ENCODE data around the gene NDFIP2. TPM values are rescaled to one million over a fixed set of nuclear protein-coding genes. Genes with fewer than 3 reads are reported as not detected.

NDFIP2 gene, protein sequence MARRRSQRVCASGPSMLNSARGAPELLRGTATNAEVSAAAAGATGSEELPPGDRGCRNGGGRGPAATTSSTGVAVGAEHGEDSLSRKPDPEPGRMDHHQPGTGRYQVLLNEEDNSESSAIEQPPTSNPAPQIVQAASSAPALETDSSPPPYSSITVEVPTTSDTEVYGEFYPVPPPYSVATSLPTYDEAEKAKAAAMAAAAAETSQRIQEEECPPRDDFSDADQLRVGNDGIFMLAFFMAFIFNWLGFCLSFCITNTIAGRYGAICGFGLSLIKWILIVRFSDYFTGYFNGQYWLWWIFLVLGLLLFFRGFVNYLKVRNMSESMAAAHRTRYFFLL
- total RNA-seq (2014; rRNA removed; shearing (Covaris generic)), result 26.4 and 38.6 TPM in 2 replicates

DNA sequence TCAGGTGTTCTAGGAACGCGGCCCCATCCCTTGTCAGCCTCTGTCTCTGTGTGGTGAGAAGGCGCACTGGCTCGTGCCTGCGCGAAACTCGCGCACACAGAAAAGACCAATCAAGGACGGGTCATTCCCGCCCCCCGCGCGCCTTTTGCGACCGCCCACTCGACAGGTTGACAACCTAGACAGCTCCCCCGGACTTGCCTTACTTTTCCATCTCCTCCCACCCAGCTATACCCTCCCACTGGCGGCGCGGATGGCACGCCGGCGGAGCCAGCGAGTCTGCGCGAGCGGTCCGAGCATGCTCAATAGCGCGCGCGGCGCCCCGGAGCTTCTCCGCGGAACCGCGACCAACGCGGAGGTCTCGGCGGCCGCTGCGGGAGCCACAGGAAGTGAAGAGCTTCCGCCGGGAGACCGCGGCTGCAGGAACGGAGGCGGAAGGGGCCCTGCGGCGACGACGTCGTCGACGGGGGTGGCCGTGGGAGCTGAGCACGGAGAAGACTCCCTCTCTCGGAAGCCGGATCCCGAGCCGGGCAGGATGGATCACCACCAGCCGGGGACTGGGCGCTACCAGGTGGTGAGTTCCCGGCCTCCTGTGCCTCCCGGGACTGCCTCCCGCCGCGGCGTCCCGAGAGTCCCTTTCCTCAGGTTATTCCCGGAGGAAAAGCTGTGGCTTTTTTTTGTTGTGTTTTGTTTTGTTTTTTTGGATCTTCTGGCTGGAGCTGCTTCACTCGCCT, at the start of gene NDFIP2:
Gene NDFIP2, plus strand, starts transcription at position 202 of the 731 bp plus-strand sequence. Its CDS starts 49 bp downstream, at position 251.
- peak; percentile 91 for DNase-seq (ENCODE audit: low read depth)

DNA sequence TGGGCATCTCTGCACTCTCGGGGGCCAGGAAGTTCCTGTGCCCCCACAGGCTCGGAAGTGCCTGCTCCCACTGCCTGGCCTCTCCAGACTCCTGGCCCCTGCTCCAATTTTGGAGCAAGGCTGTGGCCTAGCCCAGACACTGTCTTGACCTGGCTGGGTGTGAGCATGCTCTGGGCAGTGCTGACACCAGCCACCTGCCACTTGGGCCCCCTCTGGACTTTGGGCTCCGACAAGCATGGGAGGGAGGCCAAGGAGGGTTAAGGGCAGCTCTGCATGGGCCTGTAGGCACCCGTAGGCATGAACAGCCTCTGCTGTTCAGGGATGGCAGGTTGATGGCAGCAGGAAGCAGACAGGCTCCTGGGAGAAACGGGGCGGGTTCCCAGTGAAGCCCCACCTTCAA, 48.9 kb upstream of the NDFIP2 start:
- no peak for DNase-seq (ENCODE audit: low read depth)

DNA sequence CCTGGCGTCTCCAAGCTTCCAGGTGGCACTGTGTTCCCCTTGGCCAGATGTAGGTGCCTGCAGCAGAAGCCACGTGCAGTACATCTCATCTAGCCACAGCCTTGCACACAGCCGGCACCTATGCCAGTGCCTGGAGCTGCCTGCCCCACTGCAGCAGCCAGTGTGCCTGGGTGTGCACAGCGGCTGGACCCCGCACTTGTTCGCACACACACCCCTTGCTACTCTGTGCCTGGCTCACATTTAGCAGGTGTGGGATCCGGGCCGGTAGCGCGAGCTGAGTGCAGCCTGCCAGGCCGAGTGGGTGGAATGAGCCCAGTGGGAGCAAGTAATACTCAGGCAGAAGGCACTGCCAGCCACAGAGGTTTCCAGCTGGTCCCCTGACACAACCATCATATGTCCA, 48.0 kb upstream of the NDFIP2 start:
- DNase-seq (ENCODE audit: low read depth), result no peak

DNA sequence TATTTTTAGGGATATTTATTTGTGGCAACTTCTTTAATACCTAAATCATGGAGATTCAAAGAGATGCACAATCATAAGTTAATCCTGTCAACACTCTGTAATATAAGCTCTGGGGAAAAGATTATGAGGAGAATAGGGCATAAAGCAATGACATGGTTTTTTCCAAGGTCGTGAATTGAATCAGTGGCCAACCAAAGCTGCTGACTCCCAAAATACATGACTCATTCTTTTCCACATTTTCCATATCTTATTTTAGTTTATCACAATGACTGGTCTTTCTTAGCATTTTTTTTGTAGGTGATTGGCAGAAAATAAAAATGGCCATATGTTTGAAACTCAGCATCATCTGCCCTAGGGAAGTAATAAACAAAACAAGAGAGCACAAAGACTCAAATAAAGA, 46.4 kb upstream of the NDFIP2 start:
- no peak for DNase-seq (ENCODE audit: low read depth)

DNA sequence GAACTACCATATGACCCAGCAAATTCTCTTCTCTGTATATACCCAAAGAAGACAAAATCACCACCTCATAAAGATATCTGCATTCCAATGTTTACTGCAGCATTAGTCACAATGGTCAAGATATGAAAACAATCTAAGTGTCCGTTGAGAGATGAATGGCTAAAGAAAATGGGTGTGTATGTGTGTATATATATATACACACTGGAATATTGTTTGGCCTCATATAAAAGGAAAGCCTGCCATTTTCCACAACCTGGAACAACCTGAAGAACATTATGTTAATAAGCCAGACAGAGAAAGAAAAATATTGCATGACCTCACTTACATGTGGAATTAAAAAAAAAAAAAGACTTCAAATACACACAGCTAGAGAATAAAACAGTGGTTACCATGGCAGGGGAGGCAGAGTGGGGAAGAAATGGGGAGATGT, 45.4 kb upstream of the NDFIP2 start:
- peak; percentile 47 for DNase-seq (ENCODE audit: low read depth)

DNA sequence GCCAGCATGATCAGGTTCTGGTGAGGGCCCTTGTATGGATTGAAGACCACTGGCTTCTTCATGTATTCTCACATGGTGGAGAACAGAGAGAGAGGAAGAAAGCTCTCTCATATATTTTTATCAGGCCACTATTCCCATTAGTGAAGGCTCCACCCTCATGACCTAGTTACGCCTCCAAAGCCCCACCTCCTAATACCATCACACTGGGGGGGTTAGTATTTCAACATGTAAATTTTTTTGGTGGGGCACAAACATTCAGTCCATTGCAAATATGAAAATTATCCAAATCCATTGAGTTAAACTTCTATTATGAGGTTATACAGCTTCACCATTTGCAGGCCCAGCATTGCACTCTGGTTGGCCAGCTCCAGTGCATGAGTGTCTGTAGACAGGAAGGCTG, 41.7 kb upstream of the NDFIP2 start:
- no peak for DNase-seq (ENCODE audit: low read depth)

DNA sequence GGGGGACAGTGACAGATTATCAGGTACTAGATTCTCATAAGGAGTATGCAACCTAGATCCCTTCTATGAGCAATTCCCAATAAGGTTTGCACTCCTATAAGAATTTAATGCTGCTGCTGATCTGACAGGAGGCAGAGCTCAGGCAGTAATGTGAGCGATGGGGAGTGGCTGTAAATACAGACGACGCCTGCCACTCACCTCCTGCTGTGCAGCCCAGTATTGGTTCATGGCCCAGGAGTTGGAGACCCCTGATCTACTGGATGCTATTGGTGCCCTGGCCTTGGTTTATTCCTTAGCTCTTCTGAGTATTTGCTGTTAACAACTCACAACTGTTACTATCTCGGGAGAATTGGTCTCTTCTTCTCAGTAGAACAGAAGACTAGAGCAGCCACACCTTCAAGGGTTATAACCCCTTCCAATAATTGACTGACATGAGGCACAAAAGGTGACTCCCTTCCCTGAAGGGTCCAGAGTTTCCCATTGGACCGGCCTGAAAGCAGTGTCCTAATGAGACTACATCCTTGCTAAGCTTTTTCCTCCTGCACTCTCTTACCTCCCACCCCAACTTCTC, 39.9 kb upstream of the NDFIP2 start:
- no peak for DNase-seq (ENCODE audit: low read depth)

DNA sequence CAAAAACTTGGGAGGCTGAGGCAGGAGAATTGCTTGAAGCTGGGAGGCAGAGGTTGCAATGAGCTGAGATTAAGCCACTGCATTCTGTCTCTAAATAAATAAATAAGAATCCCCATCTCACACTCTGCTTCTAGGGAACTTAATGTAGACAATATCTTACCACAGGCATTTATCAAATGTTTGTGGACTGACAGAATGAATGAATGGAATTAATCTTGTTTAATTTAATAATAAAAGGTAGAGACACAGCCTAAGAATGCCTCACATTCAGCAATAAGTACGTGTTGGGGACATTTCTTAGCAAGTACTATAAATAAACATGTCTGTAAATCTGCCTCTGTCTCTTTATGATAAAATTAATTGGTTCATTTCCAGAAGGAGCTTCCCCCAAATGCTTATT, 38.7 kb upstream of the NDFIP2 start:
- no peak for DNase-seq (ENCODE audit: low read depth)

DNA sequence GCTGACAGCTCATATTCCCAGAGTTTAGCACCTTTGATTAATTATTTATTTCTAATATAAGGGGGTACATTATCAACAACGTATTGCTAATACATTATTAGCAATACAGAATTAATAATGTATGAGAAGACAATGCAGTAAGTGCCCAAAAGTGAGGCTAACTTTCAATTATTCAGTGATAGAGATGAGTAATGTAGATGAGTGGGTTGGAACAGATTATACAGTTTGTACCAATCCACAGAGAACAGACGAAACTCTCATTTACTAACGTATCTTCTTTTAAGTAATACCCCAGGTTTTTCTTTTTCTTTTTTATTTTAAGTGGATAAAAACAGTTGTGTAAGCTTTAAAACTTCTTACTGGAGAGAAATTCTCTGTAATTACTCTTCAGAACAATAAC, 38.2 kb upstream of the NDFIP2 start:
- no peak for DNase-seq (ENCODE audit: low read depth)

DNA sequence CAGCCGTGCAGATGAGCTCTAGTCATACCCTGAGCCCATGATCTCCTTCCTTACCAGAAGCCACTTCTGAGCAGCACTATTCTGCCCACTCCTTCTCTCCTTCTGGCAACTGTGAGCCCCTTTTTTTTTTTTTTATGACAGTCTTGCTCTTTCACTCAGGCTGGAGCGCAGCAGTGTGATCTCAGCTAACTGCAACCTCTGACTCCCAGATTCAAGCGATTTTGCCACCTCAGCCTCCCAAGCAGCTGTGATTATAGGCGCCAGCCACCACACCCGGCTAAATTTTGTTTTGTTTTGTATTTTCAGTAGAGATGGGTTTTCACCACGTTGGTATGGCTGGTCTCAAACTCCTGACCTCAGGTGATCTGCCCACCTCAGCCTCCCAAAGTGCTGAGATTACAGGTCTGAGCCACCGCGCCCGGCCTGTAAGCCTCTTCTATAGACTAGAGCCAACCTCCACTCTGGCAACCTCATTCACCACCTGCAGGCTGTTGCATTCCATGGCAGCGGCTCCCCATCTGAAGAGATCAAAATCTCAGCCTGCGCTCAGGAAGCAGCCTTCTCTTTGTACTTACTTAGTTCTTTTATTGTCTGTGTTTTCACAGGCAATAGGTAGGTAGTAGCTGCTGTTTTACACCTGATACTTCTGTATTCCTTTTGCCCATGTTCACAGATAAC, 34.8 kb upstream of the NDFIP2 start:
- DNase-seq (ENCODE audit: low read depth), result no peak

DNA sequence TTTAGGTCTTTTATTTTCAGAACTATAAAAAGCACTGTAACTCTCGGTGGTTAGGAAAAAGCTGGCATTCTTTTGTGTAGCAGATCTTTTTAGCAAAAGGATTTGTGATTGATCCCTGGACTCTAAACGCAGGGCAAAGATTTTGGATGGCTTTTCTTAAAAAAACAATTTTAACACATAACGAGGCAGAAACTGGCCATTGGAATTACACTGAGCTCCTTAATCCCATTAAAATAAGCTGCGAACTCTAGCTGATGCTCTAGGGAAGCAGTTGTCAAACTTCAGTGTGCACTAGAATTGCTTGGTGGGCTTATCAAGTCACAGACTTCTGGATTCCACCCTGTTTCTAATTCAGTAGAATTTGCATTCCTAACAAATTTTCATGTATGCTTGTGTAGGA, 33.8 kb upstream of the NDFIP2 start:
- DNase-seq (ENCODE audit: low read depth), result no peak

DNA sequence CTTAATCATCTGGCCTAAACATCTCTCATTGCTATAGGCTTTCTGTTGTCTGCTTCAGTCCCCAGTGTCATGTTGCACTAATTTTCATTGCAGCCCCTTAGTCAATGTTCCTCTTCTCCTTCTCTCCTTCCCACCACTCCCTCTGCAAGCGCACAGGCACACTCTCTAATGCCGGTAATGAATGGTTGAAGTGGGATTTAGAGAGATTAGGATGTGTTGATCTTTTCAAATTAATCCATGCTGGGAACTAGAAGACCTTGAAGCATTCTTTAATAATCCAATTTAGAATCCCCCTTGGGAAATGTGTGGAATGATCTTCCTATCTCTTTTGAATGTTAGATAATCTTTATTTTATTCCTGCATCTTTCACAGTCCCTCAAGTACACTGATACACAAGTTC, 33.2 kb upstream of the NDFIP2 start:
- no peak for DNase-seq (ENCODE audit: low read depth)

DNA sequence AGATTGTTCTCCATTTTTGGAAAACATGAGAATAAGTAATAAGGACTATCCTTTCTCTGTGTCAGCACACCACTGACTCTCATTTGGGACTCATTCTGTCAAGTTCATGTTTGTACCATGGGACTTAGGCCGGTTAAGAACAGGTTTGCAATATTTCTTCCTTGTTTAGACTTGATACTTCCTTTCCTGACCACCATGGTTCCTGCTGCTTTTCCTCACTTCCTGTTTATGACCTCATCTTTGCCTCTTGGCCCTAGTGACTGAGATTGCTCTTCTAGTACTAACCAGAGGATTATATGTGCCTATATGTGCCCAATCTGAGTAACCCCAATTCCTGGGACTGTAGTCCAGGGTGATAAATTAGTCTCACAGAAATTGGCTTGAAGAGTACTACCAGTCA, 32.5 kb upstream of the NDFIP2 start:
- peak; percentile 23 for DNase-seq (ENCODE audit: low read depth)

DNA sequence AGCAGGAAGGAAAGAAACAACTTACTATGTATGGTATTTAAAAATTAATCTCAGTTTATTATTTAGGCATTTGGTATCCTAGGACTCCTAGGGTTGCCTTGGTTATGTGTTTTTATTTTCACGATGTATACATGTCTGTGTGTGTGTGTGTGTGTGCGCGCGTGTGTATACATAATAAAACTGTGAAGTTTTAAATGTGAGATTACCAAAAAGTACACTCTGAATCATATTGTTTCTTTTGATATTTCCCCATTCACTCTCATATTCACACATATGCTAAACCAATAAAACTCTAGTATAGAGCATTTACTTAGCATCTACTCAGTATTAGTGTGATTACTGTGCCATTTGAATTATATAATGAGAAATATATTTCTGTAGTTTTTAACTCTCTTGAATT, 30.8 kb upstream of the NDFIP2 start:
- no peak for DNase-seq (ENCODE audit: low read depth)

DNA sequence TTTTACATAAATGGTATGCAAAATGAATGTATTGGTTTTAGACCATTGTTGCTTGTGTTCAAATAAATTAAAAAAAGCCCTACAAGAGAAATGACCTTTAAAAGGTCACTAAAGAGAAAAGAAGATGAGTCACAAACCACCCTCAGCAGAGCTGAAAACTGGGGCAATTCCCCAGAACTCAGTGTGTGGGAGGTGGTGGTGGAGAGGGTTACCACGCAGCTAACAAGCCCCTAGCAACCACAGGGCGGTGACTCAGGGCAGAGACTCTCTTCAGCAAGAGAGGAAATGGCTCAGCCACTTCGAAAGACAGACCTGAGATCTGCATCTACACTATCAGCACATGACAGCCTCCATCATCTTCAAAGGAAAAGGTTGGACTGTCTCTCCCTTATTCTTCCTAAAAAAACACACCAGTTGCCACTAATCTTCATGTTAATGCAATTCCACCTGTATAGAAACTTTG, 29.4 kb upstream of the NDFIP2 start:
- DNase-seq (ENCODE audit: low read depth), result peak; percentile 93

DNA sequence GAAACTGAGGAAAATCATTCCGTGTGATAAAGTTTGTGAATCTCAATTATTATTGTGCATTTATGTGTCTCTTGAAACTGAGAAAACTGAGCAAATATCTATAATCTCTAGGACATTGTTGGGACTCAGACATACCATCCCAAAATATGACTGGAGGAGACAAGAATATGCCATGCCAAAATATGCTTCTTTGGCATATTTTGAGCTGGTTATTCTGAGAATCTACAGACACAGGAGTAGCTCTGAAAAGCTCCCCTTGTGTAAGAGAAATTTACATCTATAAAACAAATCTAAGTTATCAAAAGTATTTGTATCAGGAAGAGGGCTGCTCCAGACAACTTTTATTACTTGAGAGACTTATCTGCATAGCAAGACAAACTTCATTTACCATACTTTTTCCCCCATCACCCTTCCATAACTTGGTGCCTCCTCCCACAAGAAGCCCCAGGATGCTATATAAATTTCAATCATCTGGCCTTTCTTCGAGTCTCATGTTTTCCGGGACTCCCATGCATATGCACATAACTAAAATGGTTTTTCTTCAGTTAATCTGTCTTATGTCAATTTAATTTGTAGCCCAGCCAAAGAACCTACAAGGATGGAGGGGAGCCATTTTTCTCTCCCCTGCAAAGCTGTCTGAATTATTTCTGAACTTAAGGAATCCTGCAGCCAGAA, 28.6 kb upstream of the NDFIP2 start:
- DNase-seq (ENCODE audit: low read depth), result no peak

DNA sequence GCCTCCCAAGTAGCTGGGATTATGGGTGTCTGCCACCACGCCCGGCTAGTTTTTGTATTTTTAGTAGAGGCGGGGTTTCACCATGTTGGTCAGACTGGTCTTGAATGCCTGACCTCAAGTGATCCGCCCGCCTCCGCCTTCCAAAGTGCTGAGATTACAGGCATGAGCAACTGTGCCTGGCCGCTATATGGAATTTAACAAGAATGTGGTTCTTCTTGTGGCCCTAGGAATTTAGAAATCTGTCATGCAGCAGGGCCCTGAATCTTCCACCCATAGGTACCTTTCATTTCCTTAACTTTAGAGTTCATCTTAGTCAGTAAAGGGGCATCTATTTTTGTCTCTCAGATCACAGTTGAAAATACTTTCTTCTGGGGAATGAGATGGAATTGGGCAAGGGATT, 25.6 kb upstream of the NDFIP2 start:
- no peak for DNase-seq (ENCODE audit: low read depth)

DNA sequence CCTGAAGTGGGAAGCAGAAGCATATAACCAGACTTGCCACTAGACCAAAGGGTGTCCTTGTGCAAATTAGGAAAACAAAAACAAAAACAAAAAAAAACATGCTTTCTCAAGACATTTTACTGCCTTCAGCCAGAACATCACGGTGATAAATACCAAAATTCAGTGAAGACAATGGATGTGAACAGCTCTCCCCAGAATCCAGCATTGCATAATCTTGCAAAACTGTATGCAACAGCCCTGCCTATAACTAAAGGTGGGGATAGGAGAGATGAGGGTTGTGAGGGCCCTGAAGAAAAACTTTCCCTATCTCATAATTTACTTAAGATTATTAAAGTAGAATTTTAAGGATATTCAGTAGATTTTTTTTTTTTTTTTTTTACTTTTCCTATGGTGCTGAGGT, 24.9 kb upstream of the NDFIP2 start:
- no peak for DNase-seq (ENCODE audit: low read depth)

DNA sequence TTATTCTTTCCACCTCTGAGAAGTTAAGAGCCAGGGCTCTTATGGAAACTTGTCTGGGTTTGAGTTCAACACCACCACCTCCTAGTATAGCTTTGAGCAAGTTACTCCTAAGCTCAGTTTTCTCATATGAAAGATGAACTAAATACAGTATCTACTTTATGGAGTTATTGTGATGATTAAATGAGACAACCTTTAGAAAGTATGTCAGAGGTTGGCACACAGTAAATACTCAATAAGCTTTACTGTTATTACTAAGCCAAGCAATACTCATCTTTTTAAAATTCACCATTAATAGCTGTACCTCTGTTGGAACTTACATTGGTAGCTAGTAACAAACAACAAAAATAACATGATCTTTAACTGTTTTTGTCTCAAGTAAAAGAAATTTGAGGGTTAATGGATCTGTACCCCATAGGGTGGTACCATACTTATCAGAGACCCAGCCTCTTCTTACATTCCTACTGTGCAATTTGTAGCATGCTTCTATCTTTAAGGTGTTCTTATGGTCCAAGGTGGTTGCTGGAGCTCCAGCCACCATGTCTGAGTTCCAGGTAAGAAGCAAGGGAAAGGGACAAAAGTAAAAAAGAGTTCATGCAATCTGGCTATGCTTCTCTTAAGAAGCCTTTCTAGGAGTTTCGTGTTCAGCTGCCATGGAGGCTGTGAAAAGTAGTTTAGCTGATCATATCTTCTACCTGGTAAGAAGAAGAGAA, 24.1 kb upstream of the NDFIP2 start:
- DNase-seq (ENCODE audit: low read depth), result no peak

DNA sequence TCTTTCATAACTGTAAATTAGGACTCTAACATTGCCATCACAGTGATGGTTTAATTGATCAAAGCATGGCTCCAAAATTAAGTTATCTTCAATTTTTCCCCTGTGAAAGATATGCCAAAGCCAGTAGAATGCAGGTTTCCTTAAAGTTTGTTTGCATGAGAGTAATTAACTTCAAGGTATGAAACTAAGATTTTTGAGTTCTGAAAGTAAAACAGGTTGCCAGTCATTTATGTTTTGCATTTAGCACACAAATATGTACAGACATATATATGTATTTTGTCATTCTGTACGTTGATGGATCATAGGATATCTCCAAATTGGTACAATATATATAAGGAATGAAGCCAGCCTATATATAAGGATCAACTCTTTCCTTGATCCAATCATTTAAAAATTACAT, 23.6 kb upstream of the NDFIP2 start:
- DNase-seq (ENCODE audit: low read depth), result no peak

DNA sequence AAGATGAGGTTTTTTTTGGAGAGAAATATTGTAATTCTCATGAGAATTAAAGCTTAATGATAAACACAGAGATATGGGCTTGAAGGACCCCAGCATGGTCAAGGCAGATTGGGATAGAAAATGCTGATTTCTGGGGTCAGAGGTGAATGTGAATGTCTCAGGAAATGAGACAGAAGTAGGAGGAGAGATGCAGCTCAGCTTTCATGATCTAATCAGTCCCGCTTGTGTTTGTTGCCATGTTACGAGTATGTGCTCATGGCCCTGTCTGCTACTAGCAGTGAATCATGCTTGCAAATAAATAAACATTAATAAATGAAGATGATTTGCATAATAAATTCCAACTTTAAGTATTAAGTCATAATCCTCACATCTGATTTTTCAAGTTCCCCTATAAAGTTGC, 23.0 kb upstream of the NDFIP2 start:
- peak; percentile 73 for DNase-seq (ENCODE audit: low read depth)
